GM19099 (cell line): ENCODE measurements around the gene TREML4.

Source experiments
- POLR2A ChIP-seq: IDR thresholded peaks from 3 replicates; pipeline ENCODE4 v1.6.1; 2011; ENCODE audit warnings: low read depth; ENCODE audit not compliant: insufficient read length; ENCODE audit errors: extremely low read depth

The TREML4 gene, protein sequence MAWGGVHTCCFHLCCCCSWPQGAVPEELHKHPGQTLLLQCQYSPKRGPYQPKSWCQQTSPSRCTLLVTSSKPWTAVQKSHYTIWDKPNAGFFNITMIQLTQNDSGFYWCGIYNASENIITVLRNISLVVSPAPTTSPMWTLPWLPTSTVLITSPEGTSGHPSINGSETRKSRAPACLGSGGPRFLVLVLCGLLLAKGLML

DNA sequence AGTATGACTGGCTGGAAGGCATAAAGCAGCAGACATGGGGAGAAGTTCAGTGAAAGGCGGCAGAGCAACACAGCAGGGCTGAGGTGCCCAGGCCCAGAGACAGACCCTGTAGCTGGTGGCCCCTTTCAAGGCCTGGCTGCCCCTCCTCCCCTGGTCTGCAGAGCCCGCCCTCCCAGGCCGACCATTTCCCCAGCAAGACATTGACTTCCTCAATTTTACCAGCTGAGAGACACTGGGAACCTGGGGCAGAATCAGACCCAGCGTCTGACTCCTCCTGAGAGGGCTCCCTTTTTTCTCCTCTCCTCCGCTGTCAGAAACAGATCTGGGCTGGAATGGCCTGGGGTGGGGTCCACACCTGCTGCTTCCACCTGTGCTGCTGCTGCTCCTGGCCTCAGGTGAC lies at the start of gene TREML4:
TREML4 (plus strand) TSS at position 254 of the 400 bp plus-strand sequence; CDS start at position 333, 79 bp downstream.
- TF ChIP-seq POLR2A, result no peak

DNA sequence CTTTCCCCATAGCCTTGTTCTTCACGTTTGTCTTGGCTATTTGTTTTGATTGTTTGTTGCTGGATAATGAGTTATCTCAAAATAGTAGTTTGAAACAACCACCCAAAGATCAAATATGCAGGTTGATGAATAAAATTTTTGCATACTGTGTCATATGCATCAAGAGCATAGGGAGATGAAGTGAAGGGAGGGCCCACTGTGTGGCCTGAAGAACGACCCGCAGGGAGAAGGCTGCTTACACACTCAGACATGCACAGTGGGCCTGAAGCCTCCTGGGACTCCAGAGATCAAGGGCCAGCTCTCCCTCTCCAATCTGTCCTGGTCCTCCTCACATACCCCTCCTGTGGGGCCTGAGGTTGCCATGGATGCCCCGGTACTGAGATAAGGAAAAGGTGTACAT lies 49.0 kb upstream of the TREML4 start:
- TF ChIP-seq POLR2A, result no peak

DNA sequence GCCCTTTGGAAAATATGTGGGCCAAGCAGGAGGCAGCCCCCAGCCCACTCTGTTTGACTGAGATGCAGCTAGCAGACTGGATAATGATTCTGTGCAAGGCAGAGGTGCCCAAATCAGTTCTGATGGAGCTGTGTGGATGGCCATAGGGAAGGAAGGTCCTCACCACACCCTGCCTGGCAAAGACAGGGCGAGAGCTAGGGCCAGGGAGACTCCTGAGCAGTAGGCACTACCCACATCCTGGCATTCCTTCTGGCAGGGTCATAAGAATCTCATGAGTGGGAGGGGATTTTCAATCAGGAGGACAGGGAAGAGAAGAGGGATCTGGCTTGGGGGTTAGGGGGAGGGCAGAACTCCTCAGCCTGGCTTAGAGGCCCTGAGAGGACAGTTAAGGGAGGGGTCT lies 46.6 kb upstream of the TREML4 start:
- no peak for TF ChIP-seq POLR2A

DNA sequence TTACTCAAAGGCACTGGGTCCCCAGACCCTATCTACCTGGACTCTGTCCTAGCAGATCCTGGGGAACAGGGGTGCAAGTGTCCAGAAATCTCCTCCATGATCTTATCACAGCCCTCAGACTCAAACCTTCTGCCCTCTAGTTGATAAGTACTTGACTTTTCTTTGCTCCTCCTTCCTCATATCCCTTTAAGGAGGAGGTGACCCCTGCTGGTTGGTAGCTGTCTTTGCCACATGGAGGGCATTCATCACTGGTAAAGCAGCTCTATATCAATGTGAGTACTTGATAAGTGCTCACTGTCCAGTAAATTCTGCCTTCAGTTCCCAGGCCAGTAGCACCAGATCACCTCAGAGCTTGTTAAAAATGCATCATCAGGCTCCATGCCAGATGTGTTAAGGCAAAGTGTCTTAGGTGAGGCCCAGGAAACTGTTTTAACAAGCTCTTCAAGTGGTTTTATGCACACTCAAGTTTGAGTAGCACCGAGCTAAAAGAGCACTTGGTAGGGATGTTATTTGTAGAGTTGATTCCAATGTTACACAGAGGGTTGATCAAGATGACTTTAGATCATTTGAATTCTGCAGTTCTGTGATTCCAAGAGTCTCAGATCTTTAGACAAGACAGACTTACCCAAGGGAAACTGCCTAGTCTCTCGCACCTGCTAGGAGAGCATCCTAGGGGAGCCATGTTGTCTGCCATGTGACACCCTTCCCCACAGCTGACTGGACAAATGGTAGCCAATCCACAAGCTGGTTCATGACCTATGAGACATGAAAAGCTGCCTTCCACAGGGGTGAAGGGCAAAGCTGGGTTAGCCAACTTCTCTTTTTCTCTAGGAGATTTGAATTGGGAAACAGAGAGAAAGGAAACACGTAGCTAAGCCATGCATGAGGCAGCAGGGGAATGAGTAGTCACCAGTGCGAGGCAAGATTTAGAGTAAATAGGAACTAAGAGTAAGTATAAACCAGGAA lies 45.8 kb upstream of the TREML4 start:
- no peak for TF ChIP-seq POLR2A

DNA sequence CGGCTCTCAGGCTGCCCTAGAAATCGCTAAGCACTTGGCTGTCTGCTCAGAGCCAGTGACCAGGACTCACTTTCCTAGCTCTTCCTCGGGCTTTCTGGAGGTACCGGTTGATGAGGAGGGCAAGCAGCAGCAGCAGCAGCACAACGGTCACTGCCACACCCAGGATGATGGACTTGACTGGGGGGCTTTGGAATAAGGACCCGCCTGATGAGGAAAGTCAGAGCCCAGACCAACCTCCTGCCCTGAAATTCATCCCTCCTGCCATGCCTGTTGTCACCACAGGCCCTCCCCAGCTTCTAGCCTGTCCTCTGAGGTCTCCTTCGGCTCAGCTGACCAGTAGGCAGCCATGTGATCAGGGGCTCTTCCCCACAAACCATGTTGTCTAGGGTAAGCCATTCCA lies 43.4 kb upstream of the TREML4 start:
- no peak for TF ChIP-seq POLR2A

DNA sequence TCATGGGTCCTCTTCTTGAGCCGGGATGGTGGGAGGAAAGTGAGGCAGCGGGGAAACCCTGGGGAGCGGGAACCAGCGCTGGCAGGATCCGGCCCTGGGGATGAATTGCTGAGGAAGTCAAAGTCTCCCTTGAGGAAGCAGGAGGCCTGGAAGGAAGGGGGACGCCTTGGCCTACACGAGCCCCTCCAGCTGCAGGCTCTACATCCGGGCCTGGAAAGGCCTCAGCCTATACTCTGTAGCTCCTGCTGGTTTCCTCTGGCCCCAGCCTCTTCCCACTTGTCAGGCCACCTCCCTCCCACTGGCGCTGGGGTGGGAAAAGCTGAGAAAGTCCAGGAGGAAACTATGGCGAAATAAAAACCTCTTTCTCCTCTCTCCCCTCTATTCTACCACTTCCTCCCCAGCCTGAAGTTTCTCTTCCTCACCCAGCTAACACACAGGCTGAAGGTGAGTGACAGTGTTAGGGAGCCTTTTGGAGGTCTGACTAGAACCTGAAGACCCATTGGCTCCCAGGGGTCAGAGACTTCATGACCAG lies 42.1 kb upstream of the TREML4 start:
- no peak for TF ChIP-seq POLR2A

DNA sequence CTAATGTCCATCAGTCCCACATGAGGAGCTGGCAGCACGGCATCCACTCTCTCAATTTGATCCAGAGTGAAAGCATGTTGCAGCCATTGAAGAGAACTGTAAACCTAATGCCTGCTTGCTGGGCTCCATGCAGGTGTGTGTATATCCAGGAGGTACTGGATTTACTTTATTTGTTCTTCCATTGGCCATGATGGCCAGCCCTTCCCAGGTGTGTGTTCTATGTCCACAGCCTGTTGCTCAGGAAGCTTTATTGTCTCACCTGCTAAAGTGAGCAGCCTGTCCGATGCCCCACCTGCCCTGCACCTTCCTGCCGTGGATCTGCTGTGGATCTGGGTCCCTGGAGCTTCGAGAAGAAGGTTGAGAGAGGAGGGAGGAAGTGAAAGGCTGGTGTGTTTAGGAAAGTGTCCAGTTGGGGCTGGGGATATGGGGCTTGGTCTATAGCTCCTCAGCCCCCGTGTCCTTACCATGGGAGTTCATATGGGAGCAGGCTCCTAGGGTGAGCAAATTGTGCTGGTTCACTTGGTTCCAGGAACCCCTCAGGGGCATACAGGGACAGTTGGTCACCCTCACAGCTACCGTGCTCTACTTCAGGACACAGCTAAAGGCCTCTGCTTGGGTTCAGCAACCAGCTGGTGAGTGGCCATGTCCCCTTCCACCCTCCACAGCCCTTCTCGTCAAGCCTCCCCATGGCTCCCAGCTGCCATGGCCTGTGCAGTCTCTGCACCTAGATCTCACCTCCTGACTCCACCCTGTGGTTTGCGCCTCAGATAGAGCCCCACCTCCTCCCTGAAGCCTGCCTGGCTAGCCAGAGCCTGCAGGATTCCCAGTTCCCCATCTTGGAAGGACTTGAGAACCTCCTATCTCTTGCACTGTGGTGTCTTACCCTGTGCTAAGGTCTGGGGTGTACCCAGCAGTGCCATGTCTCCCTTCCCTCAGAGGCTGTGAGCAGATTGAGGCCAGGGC lies 39.9 kb upstream of the TREML4 start:
- TF ChIP-seq POLR2A, result no peak

DNA sequence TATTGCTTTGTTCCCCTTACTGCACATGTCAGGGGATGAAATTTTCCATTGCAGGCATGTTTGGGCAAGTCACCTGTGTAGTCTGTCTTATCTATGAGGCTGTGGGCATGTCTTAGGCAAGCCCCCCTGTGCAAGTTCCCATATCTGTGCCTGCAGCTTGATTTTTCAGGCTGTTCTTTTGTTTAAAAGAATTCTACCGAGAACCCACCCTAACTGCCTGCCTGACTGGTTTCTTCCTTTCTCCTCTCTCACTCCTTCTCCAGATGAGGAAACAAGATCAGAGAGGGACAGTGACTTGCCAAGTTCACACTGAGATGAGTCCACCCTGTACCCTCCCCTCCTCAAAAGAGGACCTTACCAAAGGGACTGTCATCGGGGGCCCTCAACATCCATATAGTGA lies 38.2 kb upstream of the TREML4 start:
- TF ChIP-seq POLR2A, result no peak

DNA sequence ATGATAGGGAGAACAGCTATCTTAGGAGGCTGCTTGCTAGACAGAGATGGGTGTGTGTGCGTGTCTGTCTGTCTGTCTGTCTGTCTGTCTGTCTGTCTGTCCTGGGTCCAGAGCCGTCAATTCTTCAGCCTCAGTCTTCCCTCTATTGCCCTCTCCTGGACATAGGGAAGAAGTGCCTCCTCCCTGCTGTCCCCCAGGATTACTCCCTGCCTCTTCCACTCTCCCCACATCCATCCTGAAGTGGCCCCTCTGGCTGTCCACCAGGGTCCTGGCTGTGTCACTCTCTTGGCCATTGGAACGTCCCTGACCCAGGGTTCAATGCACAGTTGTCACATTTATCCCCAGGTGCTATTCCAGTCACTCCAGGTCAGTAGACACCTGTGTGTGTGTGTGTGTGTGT lies 37.4 kb upstream of the TREML4 start:
- TF ChIP-seq POLR2A, result no peak

DNA sequence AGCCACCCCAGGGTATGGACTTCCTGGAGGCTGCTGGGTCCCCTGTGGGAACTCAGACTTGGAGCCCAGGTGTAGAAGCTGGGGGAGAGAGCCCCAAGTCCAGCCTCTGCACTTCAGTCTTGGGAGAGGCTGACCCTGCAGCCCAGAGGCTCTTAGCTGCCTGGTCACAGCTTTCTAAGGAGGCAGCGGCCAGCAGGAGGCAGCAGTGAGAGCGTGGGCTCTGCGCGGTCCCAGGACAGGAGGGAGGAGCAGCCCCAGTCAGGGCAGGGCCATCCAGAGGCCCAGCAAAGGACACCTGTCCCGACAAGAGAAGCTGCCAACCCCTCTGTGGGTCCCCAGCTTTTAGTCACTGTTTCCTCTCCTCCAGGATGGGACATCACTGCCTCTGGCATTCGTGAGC lies 36.6 kb upstream of the TREML4 start:
- TF ChIP-seq POLR2A, result no peak

DNA sequence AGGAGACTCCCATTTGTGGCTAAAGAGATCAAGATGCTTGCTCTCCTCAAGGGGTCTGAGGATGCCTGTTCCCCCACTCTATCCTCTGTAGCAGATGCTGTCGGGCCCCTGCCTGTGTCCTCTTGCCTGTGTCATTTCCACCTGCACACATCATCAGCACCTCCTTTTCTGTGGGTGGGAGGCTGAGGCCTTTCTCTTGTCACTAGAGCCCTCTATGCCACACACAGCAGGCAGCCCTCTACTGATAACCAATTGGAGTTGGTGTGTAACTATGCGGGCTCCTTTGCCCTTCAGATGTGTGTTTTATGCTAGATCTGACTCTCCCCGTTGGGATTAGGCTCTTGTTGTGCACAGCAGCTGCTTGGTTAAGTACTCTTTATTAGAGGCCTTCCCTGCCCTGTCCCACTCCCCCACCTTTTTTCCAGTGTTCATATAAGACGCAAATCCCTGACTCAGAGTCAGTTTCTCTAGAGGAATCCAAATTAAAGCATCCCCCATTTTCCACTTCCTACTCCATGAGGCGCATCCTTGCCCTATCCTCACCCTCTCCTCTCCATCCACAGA lies 34.9 kb upstream of the TREML4 start:
- TF ChIP-seq POLR2A, result no peak

DNA sequence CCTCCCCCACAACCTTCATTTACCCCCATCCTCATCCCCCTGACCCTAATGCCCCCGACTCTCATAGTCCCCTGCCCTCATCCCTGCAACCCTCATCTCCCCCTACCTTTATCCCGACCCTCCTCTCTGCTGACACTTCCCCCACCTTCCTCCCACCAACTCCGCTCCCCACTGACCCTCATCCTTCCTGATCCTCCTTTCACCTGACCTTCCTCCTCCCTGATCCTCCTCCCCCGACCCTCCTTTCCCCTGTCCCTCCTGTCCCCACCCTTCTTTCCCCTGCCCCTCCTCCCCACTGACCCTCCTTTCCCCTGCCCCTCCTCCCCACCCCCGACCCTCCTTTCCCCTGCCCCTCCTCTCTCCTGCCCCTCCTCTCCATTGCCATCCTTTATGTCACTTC lies 34.3 kb upstream of the TREML4 start:
- TF ChIP-seq POLR2A, result no peak

DNA sequence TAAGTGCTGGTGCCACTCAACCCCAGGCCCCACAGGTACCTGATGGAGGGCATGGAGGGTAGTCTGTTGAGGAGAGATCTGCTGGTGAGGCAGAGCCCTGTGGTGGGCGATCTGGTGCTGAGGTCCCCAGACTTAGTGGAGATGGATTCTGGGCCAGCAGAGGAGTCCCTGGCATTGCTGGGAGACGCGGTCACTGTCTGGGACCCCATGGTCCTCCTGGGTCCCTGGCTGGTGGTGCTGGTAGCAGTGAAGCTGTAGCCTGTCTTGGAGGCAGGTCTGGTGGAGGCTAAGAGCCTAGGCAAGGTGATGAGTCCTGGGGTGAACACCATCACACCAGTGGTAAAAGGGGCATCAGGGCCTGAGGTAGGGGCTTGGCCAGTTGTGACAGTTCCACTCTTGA lies 33.8 kb upstream of the TREML4 start:
- TF ChIP-seq POLR2A, result no peak

DNA sequence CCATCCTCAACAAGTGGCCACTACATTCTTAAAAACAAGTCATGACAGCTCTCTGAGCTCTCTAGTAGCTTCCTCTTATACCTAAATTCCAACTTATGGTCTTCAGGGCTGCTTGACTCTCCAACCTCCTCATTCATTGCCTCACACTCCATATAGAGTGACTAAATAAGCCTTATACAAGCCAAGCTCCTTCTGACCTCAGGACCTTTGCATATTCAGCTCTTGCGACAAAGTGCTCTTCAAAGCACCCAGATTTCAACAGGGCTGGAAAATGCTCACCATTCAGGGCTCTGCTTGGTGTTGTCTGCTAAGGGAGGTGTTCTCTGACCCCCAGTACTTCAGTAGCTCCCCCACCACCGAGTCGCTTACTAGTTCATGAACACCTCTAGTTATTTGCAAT lies 30.9 kb upstream of the TREML4 start:
- TF ChIP-seq POLR2A, result no peak
